GM23248 (cell line): ENCODE data around the gene DPYSL5.

Experiments used
- EZH2 ChIP-seq: fragments of 200-600 bp; sonication (generic); IDR thresholded peaks from 2 replicates; pipeline ENCODE4 v1.6.1; 2018; ENCODE audit warnings: antibody characterized with exemption, mild to moderate bottlenecking; ENCODE audit not compliant: insufficient read depth, poor library complexity, severe bottlenecking
- EZH2phosphoT487 ChIP-seq: fragments of 200-600 bp; sonication (generic); IDR thresholded peaks from 2 replicates; pipeline ENCODE4 v1.6.1; 2018; ENCODE audit warnings: antibody characterized with exemption, moderate library complexity, mild to moderate bottlenecking, low read depth; ENCODE audit not compliant: insufficient read depth

- no peak for TF ChIP-seq EZH2
- no peak for TF ChIP-seq EZH2phosphoT487
Measured at GRCh38 chr2:26894136-26894535, 46.2 kb downstream of the DPYSL5 start.
